GM18498 (cell line): ENCODE measurements around the gene AOC1.

Experiments
- ATAC-seq: cut with Tn5 transposase; IDR thresholded peaks from one replicate; pipeline ENCODE4 v1.9.1; 2021; ENCODE audit warnings: mild to moderate bottlenecking, moderate library complexity; ENCODE audit not compliant: unreplicated experiment

AOC1 gene

GRCh38 chr7:150856303-150857275 lies 4.3 kb downstream of the AOC1 start:
- no peak for ATAC-seq

DNA sequence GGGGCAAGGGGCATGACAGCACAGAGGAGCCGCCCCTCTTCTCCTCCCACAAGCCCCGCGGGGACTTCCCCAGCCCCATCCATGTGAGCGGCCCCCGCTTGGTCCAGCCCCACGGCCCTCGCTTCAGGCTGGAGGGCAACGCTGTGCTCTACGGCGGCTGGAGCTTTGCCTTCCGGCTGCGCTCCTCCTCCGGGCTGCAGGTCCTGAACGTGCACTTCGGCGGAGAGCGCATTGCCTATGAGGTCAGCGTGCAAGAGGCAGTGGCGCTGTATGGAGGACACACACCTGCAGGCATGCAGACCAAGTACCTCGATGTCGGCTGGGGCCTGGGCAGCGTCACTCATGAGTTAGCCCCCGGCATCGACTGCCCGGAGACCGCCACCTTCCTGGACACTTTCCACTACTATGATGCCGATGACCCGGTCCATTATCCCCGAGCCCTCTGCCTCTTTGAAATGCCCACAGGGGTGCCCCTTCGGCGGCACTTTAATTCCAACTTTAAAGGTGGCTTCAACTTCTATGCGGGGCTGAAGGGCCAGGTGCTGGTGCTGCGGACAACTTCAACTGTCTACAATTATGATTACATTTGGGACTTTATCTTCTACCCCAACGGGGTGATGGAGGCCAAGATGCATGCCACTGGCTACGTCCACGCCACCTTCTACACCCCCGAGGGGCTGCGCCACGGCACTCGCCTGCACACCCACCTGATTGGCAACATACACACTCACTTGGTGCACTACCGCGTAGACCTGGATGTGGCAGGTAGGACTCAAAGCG lies 5.1 kb downstream of the AOC1 start:
- no peak for ATAC-seq

GRCh38 chr7:150858236-150859197 lies 6.2 kb downstream of the AOC1 start:
- ATAC-seq, result no peak

DNA sequence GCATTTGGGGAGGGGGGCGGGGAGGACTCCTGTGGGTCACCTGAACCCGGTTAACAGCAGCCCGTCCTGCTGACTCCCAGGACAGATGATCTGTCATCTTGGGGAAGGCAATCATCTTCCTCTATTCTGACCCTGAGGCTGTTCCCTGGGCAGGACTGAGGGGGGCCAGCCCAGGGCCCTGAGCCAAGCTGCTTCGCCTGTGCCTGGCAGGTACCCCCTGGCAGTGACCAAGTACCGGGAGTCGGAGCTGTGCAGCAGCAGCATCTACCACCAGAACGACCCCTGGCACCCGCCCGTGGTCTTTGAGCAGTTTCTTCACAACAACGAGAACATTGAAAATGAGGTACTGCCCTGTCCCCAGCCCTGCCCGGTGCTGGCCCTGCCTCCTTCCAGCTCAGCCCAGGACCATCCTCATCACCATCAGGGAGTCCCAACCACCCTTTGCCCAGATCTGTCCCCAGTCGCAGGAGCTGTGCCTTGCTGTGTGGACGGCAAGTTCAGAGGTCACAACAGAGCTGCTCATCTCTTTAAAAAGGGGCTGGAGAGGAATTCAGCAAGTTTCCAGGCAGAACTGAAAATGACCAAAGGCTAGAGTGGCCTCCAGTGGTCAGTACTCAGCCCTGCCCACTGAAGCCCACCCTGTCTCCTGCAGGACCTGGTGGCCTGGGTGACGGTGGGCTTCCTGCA lies 8.1 kb downstream of the AOC1 start:
- ATAC-seq, result no peak

DNA sequence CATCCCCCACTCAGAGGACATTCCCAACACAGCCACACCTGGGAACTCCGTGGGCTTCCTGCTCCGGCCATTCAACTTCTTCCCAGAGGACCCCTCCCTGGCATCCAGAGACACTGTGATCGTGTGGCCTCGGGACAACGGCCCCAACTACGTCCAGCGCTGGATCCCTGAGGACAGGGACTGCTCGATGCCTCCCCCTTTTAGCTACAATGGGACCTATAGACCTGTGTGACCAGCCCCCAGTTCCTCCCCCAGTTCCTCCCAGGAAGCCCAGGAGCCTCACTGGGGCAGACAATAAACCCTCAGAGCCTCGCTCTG lies 8.6 kb downstream of the AOC1 start:
- no peak for ATAC-seq

- no peak for ATAC-seq
These were observed 10.0 kb downstream of the AOC1 start for GRCh38 chr7:150862356-150862755.

GRCh38 chr7:150863946-150864345 lies 11.6 kb downstream of the AOC1 start:
- no peak for ATAC-seq

DNA sequence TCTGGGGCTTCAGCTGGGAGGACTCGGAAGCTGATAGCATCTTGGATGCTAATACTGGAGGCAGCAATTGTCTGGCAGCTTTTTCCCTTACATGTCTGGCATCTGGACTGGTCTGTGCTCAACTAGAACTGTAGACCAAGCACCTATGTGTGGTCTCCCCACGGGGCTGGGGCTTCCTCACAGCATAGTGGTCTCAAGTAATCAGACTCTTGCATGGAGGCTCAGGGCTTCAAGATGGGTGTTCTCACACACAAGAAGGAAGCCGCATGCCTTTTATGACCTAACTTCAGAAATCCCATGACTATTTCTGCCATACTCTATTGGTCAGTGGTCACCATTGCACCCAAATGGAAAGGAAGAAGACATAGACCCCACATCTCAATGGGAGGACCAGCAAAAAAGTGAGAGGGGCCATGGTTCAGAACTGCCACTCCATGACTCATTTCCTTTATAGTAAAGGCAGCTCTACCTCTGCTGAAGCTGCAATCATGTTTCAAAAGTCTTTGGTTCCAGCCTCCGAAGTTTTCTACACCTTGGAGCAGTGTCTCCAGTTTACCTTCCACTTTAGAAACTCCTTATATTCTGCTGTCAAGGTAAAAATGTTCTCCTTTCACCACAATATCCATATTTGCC lies 14.7 kb downstream of the AOC1 start:
- ATAC-seq, result no peak

DNA sequence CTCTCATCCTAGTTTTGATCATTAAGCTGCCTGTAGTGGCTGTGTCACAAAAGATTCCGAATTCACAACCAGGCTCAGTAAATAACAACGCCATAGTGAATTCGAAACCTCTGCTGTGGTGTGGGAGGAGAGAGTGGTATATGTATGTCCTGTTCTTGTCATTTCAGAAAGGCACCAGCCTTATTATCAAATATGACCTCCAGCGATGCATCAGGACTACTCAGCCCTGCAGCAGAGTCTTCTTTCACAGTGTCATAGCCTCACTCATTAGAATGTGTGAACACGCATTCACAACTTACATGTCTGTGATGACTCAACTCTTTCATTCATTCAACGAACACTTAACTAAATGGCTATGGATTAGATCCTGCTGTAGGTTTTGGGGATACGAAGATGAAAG lies 15.3 kb downstream of the AOC1 start:
- ATAC-seq, result no peak

- no peak for ATAC-seq
These were observed 17.1 kb downstream of the AOC1 start for GRCh38 chr7:150869467-150869866.

- no peak for ATAC-seq
These were observed 19.3 kb downstream of the AOC1 start for GRCh38 chr7:150871601-150872000.

DNA sequence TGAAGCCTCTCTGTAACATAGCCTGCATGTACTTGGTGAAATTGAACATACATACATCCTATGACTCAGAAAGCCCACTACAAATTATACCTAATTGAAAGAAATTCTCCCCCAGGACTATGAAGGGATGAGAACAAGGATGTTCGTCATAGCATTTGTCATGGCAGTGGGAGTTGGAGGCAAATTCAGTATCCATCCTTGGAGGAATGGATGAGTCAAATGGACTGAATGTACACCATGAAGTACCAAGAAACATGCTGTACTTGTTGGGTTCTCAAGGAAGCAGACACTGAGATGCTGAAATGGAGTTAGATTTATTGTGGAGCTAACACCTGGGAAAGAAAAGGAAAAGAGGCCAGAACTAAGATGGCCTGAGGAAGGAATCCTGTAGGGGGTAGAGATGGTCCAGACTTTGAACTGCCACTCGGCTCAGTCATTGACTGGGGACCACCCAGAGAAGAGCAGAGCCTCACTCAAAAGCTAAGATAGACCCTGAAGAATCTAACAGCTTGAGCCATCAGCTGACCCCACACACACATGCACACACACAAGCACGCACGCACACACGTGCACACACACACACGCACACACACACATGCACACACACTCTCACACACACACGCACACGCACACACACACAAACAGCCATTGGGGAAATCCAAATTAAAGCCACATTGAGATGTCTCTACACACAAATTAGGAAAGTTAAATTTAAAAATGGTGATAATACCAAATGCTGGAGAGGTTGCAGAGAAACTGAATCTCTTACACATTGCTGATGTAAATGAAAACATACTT lies 22.3 kb downstream of the AOC1 start:
- ATAC-seq, result no peak

GRCh38 chr7:150875791-150876190 lies 23.5 kb downstream of the AOC1 start:
- no peak for ATAC-seq

DNA sequence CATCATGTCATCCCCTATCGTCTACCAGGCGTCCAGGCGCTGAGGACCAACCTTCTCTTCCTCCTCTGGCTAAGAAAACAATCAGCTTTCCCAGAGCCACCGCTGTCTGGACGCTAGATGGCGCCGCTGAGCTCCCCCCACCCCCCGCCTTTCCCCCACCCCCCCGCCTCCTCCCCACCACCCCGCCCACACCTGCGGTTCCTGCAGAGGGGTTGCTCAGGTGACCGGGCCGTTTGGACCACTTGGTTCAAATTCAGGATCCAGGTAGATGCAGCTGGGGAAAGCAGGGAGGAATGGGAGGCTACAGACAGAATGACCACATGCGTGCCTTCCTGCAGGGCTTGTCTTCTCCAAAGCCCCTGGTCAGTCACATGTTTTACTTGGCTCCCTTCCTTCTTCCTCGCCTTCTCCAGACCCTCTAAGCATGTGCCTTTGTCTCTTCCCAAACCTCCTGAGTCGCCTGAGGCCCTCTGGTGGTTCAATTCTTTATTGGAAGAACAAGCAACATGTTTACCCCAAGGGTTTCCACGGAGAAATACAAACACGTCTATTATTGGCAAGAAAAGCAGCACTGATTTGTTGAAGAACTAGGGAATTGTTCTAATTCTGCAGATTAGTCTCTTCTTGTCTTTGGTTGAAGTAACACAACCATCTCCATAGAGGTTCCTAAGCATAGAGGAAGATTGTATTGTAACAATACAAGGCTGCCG lies 24.7 kb downstream of the AOC1 start:
- no peak for ATAC-seq

GRCh38 chr7:150877536-150877935 lies 25.2 kb downstream of the AOC1 start:
- ATAC-seq, result no peak

GRCh38 chr7:150879345-150879744 lies 27.0 kb downstream of the AOC1 start:
- ATAC-seq, result no peak

DNA sequence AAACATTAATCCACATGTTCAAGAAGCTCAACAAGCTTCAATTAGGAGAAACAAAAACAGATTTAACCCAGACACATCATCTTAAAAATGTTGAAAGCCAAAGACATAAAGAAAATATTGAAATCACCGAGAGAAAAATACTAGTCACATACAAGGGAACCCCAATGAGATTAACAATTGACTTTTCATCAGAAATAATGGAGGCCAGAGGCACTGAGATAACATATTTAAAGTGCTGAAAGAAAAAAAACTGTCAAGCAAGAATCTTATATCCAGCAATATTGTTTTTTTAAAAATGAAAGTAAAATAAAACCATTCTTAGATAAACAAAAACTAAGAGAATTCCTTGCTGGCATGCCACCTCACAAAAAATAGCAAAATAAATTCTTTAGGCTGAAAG lies 28.9 kb downstream of the AOC1 start:
- ATAC-seq, result no peak

- ATAC-seq, result no peak
These were observed 38.7 kb downstream of the AOC1 start for GRCh38 chr7:150890853-150891584.
